HG03442 (cell line): Measurements from ENCODE around the gene ACTR5.

Experiments
- ATAC-seq: cut with Tn5 transposase; IDR thresholded peaks from one replicate; pipeline ENCODE4 v1.9.1; 2021; ENCODE audit warnings: mild to moderate bottlenecking, moderate library complexity; ENCODE audit not compliant: unreplicated experiment

Gene ACTR5

DNA sequence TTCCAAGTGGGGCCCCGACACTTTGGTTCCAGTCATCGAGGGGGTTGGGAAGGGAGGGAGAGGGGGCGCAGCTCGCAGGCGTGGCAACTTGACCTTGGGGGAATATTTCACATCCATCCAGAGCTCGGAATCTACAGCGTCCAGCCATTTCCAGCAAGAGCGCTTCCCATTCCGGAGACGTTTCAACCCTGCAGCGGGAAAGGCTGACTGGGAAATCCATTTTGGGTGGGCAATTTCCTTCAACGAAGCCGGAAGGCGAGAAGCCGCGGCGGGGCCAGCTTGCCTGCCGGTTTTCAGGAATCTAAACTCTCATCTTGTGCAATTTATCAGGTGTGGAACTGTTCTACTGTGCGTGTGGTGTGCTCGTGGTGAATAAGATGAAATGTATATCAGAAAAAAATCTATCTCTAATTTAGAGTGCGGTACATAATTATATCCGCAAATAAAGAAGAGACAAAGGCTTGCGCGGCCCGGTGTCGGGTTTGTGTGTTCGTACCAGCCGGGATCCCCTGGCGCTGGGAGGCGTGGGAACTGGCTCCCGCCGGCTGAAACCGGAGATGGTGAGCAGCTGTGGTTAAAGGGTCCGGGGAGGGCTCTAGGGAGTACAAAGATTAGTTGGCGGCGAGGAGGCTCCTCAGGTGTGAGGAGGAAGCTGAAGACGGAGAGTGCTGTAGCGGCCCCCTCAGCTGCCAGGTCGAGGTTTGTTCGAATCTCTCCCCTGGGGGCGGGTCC lies 19.2 kb upstream of the ACTR5 start:
- ATAC-seq, result no peak

- no peak for ATAC-seq
Measured at GRCh38 chr20:38729767-38730166, 18.5 kb upstream of the ACTR5 start.

GRCh38 chr20:38730167-38730988 lies 17.9 kb upstream of the ACTR5 start:
- ATAC-seq, result no peak

GRCh38 chr20:38730989-38731737 lies 17.1 kb upstream of the ACTR5 start:
- peak; percentile 45 for ATAC-seq

GRCh38 chr20:38731738-38732113 lies 16.5 kb upstream of the ACTR5 start:
- no peak for ATAC-seq

DNA sequence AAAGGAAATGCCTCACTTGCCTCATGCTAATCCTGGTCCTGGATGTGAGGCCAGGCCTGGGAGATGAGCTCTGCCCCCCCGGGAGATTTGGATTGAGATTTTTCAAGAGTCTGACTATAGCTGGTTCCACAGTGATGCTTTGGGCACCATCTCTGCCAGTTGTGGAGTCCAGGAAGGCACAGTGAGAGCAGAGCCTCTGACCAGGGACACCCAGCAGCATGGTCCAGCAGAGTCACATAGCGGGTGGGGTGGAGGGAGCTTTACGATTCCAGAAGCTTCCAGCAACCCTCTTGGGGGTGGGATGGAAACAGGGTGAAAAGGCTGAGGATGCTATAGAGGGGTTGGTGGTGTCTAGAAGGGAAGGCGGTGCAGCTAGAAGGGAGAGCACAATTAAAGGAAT lies 15.3 kb upstream of the ACTR5 start:
- no peak for ATAC-seq

DNA sequence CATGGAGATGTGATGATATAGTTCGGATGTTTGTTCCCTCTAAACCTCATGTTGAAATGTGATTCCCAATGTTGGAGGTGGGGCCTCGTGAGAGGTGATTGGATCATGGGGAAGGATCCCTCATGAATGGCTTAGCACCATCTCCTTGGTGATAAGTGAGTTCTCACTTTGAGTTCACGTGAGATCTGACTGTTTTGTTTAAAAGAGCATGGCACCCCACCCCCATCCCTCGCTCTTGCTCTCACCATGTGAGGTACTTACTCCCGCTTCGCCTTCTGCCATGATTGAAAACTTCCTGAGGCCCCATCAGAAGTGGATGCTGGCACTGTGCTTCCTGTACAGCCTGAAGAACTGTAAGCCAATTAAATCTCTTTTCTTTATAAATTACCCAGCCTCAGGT lies 13.1 kb upstream of the ACTR5 start:
- no peak for ATAC-seq

DNA sequence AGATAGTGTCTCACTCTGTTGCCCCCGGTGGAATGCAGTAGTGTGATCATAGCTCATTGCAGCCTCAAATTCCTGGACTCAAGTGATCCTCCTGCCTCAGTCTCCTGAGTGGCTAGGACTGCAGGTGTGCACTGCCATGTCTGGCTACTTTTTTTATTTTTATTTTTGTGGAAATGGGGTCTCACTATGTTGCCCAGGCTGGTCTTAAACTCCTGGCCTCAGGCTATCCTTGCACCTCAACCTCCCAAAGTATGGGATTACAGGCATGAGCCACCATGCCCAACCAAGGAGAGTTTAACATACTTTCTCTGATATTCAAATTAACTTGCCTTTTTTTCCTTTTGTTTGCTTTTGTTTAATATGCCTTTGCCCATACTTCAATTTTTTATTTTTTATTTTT lies 10.4 kb upstream of the ACTR5 start:
- ATAC-seq, result no peak

- ATAC-seq, result no peak
Measured at GRCh38 chr20:38745757-38746156, 2.5 kb upstream of the ACTR5 start.

DNA sequence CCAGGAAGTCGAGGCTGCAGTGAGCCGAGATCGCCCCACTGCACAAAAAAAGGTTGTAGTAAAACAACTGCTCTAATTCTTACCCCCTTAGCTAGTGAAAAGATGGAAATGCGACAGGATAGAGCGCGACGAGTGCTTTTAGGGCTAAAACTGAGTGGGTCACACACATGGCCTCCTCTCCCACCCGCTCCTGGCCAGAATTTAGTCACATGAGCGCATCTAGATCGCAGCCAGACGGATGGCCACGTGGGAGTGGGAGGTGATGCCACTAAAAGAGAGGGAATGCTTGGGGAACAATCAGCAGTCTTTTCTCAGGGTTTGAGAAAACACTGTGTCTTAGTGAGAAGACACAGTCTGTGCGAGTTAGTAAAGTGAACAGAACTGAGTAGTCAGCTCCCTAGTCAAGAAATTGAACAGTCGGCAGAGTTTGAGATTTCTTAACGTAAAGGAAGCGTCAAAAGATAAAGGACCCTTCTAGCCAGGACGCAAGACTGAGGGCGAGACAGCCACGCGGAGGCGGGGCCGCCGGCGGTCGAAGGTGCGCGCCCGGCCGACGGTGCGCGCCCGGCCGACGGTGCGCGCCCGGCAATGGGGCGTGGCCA lies 664 bp upstream of the ACTR5 start:
- ATAC-seq, result no peak

DNA sequence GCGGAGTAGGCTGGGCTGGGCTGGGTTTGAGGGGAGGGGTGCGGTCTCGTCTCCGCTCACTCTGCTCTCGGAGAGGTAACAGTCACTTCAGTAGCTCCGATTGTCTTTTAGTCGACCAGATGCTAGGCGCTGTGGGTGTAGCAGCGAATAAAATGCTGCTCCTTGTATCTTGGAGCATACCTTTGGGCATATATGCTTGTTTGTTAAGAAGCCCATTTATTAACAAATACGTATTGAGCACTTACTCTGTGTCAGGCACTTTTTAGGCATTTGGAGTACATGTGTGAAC lies 545 bp downstream of the ACTR5 start:
- ATAC-seq, result peak; percentile 26

- no peak for ATAC-seq
Measured at GRCh38 chr20:38751360-38751976, 3.2 kb downstream of the ACTR5 start.

GRCh38 chr20:38752029-38752428 lies 3.8 kb downstream of the ACTR5 start:
- no peak for ATAC-seq

DNA sequence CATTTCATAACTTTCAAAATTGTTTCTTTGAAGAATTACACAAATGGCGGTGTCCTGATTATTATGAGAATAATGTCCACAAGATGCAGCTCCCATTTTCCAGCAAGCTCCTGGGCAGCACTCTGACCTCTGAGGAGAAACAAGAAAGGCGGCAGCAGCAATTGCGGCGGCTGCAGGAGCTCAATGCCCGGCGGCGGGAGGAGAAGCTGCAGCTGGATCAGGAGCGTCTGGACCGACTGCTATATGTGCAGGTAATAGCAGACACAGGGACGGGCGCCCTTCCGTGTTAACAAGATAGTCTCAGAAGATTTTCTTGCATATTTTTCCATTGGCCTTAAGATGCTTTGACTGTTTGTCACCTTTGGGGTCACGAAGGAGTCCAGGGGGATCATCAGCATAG lies 6.7 kb downstream of the ACTR5 start:
- no peak for ATAC-seq

GRCh38 chr20:38755324-38755910 lies 7.2 kb downstream of the ACTR5 start:
- ATAC-seq, result no peak

DNA sequence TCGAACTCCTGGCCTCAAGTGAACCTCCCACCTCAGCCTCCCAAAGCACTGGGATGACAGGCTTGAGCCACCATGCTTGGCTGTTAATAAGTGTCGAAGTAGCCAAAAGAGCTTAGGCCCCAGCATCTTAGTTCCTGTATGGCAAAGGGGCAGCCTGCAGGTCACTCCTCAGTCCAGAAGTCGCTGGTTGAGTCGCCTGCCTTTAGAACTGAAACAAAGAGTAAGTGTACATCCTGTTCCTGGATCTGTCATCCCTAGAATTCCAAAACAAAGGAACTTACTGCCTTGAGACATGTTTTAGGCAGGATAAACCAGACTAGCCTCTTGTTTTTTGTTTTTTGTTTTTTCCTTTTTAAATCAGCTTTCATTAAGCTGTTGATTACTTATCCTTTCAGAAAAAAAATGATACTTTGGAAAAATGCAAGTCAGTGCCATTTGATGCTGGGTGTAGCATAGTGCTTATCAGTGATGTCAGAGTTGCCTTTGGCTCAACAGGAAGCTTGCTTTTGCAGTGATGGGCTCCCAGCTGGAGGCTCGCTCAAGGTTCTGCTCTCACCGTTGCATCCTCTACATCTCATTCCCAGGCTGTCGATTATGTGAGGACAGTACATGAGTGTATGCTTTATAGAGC lies 9.0 kb downstream of the ACTR5 start:
- ATAC-seq, result no peak

DNA sequence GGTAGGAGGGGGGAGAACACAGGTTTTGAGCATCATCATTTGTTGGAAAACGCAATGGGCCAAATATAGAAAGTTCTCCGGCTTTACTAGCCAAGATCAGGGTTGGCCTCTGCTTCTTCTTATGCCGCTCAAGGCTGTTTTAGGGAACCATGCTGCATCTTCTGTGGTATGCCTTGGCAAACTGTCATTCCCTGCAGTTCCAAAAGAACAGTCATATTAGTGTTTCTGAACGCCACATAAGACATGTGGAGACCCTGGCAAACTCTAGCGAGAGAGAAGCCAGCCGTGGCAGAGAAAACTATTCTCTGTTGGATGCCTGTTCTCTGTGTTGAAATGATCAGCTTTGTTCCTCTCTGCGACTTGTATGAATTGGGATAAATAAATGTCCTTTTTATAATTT lies 10.8 kb downstream of the ACTR5 start:
- ATAC-seq, result no peak

DNA sequence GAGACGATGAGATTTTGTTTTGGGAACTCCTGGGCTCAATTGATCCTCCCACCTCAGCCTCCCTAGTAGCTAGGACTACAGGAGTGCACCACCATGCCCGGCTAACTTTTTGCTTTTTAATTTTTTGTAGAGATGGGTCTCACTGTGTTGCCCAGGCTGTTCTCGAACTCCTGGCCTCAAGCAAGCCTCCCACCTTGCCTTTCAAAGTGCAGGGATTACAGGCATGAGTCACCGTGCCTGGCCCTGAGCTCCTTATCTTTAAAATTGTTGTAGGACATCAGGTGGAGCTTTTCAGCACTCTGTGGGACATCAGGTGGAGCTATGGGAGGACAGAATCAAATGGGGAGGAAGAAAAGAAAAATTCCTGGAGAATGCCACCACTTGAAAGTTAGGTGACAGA lies 12.7 kb downstream of the ACTR5 start:
- no peak for ATAC-seq

- no peak for ATAC-seq
Measured at GRCh38 chr20:38762174-38762573, 13.9 kb downstream of the ACTR5 start.

- no peak for ATAC-seq
Measured at GRCh38 chr20:38763616-38764015, 15.4 kb downstream of the ACTR5 start.
